OCI-LY3 (cell line): ENCODE measurements around the gene CDCP1.

Experiments used
- H2AFZ ChIP-seq: fragments of 200-600, 300-600 bp; shearing (Covaris generic); 2 replicates; pipeline ENCODE4 v1.6.0; 2014; ENCODE audit warnings: antibody characterized with exemption, low read depth, low read length
- H3K27ac ChIP-seq: fragments of 200-600, 300-600 bp; sonication (generic); 2 replicates; pipeline ENCODE4 v1.5.1; 2014; ENCODE audit warnings: mild to moderate bottlenecking, low read length, moderate library complexity, mixed read lengths
- H3K27me3 ChIP-seq: fragments of 200-600, 300-600 bp; sonication (generic); 2 replicates; pipeline ENCODE4 v1.6.1; 2014; ENCODE audit warnings: low read depth, low read length, mixed read lengths
- H3K36me3 ChIP-seq: fragments of 200-600, 300-600 bp; sonication (generic); replicated peaks from 2 replicates; pipeline ENCODE3; 2014; ENCODE audit warnings: low read depth, low read length, mixed read lengths
- H3K4me1 ChIP-seq: fragments of 300-600, 200-600 bp; sonication (generic); 2 replicates; pipeline ENCODE4 v1.6.1; 2014; ENCODE audit warnings: low read length, mixed read lengths
- H3K4me2 ChIP-seq: fragments of 200-600, 300-600 bp; sonication (generic); 2 replicates; pipeline ENCODE4 v1.6.1; 2014; ENCODE audit warnings: low read length, mixed read lengths
- H3K4me3 ChIP-seq: fragments of 300-600, 200-600 bp; sonication (generic); 2 replicates; pipeline ENCODE4 v1.5.1; 2014; ENCODE audit warnings: antibody characterized with exemption, mild to moderate bottlenecking, low read length, moderate library complexity
- H3K79me2 ChIP-seq: fragments of 300-600, 200-600 bp; shearing (Covaris generic); 2 replicates; pipeline ENCODE4 v1.6.1; 2014; ENCODE audit warnings: mild to moderate bottlenecking, low read length, mixed read lengths
- H3K9ac ChIP-seq: fragments of 300-600, 200-600 bp; shearing (Covaris generic); 2 replicates; pipeline ENCODE4 v1.6.0; 2014; ENCODE audit warnings: mild to moderate bottlenecking, low read length, moderate library complexity
- H3K9me3 ChIP-seq: fragments of 200-600, 300-600 bp; shearing (Covaris generic); 2 replicates; pipeline ENCODE4 v1.6.1; 2014; ENCODE audit warnings: low read length, mixed read lengths; ENCODE audit not compliant: insufficient read depth
- H4K20me1 ChIP-seq: fragments of 200-600, 300-600 bp; sonication (generic); 2 replicates; pipeline ENCODE4 v1.6.1; 2016; ENCODE audit warnings: low read length, mixed read lengths; ENCODE audit not compliant: insufficient read depth
- CTCF ChIP-seq: fragments of 200-600, 300-600 bp; sonication (generic); IDR thresholded peaks from 2 replicates; pipeline ENCODE4 v1.5.1; 2014; ENCODE audit warnings: antibody characterized with exemption, low read length, low read depth
- EZH2phosphoT487 ChIP-seq: fragments of 200-600 bp; shearing (Covaris generic); IDR thresholded peaks from 2 replicates; pipeline ENCODE4 v1.6.1; 2018; ENCODE audit warnings: antibody characterized with exemption, mixed run types, low read depth

Gene CDCP1

GRCh38 chr3:45104715-45105711, 41.2 kb downstream of the CDCP1 start:
- H3K36me3 ChIP-seq, result no peaks in the 10 kb centered on the region
- no peak overlapping the region for H3K27ac ChIP-seq
- no peaks in the 10 kb centered on the region for H3K79me2 ChIP-seq
- H3K4me1 ChIP-seq, result no peaks in the 10 kb centered on the region
- H3K4me3 ChIP-seq, result no peak overlapping the region
- peaks cover 57% of the 10 kb centered on the region for H3K27me3 ChIP-seq
- no peaks in the 10 kb centered on the region for H4K20me1 ChIP-seq
- H3K9ac ChIP-seq, result no peak overlapping the region
- no peak for TF ChIP-seq EZH2phosphoT487
- H3K9me3 ChIP-seq, result no peaks in the 10 kb centered on the region
- H3K4me2 ChIP-seq, result no peak overlapping the region
- H2AFZ ChIP-seq, result no peak overlapping the region

GRCh38 chr3:45103753-45104714, 42.1 kb downstream of the CDCP1 start:
- no peak overlapping the region for H2AFZ ChIP-seq
- no peaks in the 10 kb centered on the region for H3K79me2 ChIP-seq
- H3K27me3 ChIP-seq, result peaks cover 59% of the 10 kb centered on the region
- H3K36me3 ChIP-seq, result no peaks in the 10 kb centered on the region
- no peaks in the 10 kb centered on the region for H3K4me1 ChIP-seq
- no peak for TF ChIP-seq EZH2phosphoT487
- H3K9ac ChIP-seq, result no peak overlapping the region
- H3K4me3 ChIP-seq, result no peak overlapping the region
- no peak overlapping the region for H3K27ac ChIP-seq
- no peak overlapping the region for H3K4me2 ChIP-seq
- no peaks in the 10 kb centered on the region for H4K20me1 ChIP-seq
- no peaks in the 10 kb centered on the region for H3K9me3 ChIP-seq

- no peaks in the 10 kb centered on the region for H3K9me3 ChIP-seq
- H3K27ac ChIP-seq, result no peak overlapping the region
- H3K27me3 ChIP-seq, result peaks cover 59% of the 10 kb centered on the region
- H3K9ac ChIP-seq, result no peak overlapping the region
- no peaks in the 10 kb centered on the region for H4K20me1 ChIP-seq
- no peaks in the 10 kb centered on the region for H3K36me3 ChIP-seq
- no peak overlapping the region for H2AFZ ChIP-seq
- no peaks in the 10 kb centered on the region for H3K4me1 ChIP-seq
- no peaks in the 10 kb centered on the region for H3K79me2 ChIP-seq
- H3K4me3 ChIP-seq, result no peak overlapping the region
- H3K4me2 ChIP-seq, result no peak overlapping the region
- TF ChIP-seq EZH2phosphoT487 (no peak), CTCF (no peak)
These were observed 42.8 kb downstream of the CDCP1 start for GRCh38 chr3:45103334-45103733.

GRCh38 chr3:45100981-45101407, 45.2 kb downstream of the CDCP1 start:
- Histone ChIP-seq H3K79me2 (no peaks in the 10 kb centered on the region), H4K20me1 (no peaks in the 10 kb centered on the region), H3K9ac (no peak overlapping the region), H3K27me3 (peaks cover 56% of the 10 kb centered on the region), H3K27ac (no peak overlapping the region), H3K36me3 (no peaks in the 10 kb centered on the region), H2AFZ (no peak overlapping the region), H3K4me3 (no peak overlapping the region), H3K4me2 (no peak overlapping the region), H3K4me1 (no peaks in the 10 kb centered on the region), H3K9me3 (no peaks in the 10 kb centered on the region)
- TF ChIP-seq EZH2phosphoT487 (no peak), CTCF (no peak)
